Measurements from ENCODE around the gene CDH4.

Gene CDH4

DNA sequence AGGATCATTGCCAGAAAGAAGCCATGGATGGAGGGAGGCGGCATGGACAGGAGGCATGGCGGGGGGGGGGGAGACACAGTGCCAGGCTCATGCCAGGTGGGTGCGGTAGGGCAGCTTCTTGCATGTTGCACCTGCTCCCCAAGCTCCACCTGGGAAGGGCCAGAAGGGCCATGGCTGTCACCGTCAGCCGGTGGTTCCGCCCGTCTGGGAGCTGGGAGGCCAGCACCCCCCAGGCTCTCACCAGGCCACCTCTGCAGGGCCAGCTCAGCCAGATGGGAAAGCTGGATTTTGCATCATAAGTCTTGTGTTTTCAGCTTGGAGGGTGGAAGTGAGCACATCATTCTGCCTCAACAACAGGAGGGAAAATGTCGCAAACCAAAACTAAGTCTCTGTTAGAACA lies 409.0 kb downstream of the CDH4 start:
- no peak for DNase-seq

DNA sequence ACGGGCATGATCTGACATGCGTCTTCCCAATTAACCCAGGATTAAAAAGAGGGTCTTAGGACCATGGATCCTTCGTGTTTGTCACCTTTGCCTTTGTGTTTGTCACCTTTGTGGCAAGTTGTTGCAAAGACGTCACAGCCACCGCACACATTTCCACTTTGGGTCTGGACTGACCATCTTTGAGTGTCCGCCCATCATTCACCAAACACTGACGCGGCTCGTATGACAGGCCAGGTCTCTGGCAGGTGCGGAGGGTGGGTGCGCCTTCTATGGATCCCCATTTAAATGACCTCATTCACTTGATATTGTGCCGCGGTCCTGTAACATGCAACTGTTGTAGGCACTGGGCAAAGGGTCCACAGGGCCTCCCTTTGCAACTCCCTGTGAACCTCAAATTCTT lies 409.5 kb downstream of the CDH4 start:
- DNase-seq = no peak

DNA sequence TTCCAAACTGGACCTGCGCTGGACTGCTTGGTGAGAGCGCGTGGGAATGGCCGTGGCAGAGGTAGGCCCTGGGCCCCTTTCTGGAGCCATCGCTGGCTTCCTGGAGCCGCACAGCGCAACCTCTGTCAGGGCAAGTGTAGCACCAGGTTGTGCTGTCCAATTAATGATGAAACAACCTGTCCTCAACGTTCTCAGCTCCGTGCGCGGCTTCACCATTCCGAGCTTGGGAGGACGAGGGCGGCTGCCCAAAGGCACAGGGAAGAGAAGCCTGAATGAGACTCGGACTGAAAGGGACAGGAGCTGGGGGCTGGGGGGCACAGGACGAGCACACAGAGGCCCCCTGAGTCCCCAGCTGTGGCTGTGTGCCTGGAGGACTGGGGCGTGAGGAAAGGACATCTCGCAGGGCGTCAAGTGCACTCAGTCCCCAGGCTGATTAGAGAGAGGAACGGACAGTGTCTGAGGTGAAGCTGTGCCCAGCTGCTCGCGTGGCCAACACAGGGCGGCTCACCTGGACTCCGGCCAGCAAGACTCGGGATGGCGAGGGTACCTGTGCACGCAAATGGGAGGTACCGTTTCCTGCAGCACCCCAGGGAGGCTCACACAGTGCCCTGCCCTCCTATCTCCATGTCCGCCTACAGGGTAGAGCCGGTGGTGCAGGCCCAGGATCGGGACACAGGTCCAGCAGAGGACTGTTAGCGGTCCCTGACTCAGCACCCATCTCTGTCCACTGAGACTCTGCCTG lies 410.3 kb downstream of the CDH4 start:
- peak in 1 of 56 donors; percentile 18 for DNase-seq

DNA sequence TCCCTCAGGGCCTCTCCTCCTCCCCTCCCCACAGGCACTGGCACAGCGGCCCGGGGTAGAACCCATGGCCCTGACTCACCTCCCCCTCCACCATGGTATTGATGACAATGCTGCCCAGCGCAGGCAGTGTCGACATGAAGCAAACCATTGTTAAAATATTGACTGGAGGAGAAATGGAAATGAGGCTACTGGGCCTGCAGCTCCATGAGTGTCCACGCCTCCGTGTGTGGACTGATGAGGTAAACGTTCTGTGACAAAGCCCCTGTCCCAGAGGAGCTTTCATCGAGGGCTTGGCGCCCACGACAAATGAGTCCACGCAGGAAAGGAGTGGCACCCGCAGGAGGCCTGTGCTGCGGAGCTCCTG lies 410.9 kb downstream of the CDH4 start:
- peak in 11 of 56 donors; percentile 7 to 48 (median 36) for DNase-seq

DNA sequence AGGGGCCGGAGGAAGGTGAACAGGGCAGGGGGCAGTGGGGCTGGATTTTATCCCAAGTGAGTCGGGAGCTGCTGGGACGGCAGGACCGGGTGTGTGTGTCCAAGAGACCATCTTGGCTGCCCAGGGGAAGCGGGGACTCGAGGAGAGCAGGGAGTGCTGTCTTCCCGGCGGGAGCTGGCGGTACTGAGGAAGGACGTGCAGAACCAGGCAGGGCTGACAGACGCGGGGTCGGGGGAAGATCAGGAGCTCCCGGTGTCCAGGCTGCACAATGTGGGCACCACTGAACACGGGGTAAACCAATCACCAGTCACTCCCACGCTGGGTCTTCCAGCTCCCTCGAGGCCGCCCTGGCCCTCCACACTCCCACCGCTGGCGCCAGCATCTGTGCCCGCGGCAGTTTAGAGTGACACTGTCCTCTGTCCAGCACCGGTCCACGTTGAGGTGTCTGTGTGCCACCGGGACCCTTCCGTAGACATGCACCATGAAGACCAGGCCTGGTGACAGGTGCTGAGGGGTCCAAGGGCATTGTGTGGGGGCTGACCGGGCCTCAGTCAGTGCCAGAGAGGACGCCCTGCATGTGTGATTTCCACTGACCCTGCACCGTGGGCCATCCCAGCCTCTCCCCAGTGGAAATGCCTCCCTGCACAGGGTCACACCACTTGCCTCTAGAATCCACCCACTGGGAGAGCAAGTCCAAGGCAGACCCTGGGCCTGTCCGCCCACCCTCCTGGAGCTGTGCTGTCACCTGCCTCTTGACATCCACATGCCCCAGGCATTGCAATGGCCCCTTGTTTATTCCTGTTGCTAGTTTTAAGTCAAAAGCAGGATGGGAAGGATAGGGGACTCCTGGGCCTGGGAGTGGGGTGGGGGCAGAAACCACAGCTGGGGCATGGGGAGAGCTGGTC lies 411.7 kb downstream of the CDH4 start:
- no peak for DNase-seq

DNA sequence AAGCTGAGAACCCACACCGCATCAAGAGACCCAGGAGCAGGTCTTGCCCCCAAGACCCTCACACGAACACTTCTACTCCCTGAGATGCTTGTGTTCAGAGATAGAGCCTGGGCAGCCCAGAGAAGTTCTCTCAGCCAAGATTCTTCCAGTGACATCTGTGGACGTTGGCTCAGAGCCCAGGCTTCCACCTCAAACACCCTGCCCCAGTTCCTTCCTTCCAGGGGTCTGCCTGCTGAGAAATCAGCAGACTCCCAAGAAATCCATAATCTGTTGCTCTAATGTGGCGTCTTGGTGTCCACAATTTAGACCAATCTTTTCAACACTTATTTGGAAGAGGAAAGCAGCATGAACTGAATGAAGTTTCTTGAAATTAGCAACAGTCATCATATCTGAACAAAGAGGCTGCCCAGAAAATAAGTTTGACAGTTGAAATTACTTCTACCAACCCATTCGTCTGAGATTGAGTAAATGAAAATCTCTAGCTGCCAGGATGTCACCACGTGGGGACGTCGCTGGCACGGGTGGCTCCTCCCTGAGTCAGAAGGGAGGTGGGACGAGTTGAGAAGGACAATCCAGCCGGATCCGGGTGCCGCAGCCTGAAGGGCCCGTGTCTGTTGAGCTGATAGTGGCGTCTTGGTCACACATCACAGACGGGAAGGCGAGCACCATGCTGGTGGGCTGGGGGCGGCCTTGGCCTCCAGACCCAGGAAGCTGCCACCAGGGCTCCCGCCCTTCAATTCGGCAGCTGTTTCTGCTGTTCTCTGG lies 412.7 kb downstream of the CDH4 start:
- DNase-seq = no peak

DNA sequence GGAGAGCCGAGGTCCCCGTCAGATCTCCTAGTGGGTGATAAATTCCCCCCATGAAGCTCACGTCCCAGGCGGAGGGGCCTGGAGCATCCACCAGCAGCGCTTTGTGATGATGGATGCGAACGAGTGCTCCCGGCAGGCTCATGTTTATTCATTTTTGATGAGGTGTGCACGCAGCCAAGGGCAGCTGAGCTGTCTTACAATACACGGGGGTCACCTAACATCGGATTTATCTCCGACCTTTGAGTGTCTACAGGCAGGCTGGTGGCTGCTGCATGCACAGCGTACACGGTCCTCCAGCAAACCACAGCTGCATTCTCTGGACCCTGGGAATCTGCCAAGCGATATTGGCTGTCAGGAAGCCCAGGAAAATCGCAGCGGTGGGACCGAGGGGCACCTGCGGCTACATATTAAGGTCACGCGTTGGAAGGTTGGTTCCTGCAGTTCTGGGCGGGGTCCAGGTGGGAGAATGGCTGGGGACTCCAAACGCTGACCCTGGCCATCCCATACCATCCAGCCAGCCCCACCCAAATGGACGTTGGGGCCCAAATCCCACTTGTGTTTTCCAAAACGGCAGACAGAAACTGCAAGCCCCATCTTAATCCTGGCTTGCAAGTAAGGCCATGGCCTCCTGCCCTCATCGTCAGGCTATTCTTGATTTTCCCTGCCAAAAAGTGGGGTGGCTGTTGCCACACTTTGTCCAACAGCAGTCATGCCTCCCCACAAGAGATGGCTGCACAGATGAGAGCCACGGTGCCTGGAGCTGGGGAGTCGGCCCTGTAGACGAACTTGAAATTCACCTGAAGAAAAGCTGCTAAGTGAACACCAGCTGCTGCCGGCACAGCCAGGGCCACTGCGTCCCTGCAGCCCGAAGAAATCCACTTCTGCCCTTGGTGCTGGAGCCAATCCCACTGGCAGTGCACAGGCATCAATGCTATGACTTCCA lies 413.7 kb downstream of the CDH4 start:
- DNase-seq = no peak

DNA sequence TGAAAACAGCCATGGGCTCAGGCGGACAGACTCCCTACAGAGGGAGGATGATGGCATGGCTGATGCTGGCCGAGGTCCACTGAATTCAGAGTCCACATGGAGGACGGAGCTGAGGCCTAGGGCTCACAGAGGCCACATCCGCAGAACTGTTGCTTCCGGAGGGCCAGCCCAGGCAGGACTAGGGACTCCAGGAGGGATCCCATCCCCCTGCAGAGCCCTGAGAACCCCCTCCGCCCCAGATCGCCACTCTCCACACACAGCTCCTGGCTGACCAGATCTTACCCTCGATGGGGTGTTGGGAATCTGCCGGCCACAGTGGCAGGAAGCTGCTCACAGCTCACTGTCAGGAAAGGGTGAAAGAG lies 414.4 kb downstream of the CDH4 start:
- DNase-seq = no peak

DNA sequence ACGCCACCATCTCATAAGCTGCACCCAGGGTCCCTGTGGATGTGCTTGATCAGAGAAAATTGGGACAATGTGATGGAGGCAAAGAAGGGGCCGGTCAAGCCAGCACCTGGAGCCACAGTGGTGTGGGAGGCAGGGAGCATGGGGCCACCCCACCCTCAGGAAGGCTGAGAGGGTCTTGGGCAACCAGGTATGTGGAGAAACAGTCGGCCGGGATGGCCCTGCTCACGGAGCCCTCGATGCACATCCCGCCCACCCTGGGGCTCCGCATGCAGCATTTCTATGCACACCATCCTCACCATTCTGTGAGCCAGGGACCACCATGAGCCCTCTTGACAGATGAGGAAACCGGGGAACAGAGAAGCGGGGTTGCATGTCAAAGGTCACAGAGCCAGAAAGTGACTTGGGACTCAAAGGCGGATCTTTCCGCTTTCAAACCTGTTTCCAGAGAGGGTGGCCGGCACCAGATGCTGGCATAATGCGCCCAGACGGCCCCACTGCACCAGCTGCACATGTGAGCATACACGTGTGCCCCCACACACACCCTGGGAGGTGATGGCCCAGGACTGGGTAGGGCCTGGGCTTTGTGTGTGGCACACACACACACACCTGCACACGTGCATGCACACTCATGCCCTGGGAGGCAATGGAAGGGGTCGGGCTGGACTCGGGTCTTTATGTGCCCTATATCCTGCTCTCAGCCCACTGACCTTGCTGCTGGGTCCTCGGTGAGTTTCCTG lies 415.2 kb downstream of the CDH4 start:
- no peak for DNase-seq

DNA sequence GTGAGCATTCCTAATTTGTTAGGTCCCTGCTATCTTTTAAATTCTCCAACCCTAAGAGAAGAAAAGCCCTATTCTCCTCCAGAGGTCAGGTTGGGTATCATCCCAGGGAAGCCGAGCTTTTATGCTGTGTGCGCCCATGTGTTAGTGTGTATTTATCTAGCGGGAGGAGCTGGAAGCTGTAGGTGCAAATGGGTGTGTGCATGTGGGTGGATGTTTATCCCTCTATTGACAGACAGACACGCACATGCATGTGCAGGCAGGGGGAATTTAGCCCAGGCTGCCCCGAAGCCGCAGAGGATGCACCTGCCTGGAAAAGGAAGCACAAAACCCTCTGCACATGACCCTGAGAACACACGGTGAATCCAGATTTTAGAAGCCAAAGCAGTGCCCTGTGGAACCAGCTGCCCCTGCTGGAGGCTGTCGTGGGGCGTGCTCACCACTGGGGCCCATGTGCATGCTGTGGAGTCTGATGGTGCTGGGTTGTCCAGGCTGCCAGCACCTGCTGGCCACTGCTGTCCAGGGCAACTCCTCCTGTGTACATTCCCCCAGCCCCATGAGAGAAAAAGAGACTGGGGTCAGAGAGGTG lies 416.1 kb downstream of the CDH4 start:
- no peak for DNase-seq

DNA sequence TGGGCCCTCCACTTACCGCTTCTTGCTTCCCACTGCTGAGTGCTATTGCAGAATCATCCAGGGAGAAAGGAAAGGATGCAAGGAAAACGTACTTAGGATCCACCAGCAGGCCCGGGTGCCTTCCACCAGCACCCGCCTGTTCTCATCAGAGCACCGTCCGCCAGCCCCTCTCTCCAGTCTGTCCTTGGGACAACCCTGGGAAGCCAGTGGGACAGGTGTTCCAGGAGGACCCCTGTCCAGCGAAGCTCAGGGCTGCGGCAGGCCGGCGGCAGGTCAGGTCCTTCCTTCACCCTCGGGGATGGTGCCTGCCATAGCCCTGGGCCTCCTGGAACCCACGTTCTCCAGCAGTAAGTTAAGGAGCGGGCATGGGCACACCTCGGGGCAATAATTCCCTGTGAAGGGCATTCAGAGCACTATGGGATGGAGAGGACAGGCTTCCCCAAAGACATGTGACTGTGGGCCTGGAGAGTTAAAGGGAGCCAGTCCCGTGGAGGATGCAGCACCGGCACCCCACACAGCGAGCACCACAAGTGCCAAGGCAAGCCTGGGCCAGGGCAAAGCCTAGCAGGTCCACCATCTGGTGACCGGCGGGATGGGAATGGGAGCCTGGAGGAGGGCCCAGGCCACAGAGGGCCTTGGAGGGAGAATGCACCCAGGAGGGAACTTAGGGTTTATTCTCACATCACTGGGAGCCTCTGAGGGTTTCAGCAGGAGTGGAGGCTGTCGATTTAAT lies 416.9 kb downstream of the CDH4 start:
- no peak for DNase-seq

DNA sequence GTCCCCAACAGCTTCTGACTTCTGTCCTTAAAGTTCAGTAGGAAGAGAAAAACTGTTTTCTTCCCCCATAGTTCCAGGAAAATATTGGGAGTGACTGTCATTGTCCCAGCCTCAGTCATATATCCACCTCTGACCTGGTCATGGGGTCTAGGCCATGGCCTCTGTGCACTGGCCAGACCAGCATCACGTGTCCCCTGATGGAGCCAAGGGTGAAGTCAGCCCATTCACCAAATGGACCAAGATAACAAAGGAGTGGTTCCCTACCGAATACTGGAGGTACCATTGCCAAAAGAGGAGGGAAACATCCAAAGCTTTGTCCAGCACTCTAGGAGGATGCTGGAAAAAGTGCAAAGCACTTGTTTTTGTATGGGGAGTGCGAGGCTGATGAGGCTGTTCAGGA lies 418.2 kb downstream of the CDH4 start:
- no peak for DNase-seq

DNA sequence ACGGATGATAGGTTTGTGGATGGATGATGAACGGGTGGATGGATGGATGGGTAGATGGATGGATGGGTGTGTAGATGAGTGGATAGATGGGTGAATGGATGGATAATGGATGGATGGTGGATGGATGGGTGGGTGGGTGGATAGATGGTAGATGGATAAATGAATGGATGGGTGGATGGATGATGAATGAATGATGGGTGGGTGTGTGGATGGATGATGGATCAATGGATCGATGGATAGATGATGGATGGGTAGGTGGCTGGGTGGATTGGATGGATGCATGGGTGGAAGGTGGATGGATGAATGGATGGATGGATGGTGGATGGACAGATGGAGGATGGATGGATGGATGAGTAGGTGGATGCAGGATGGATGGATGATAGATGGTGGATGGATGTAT lies 419.5 kb downstream of the CDH4 start:
- DNase-seq = no peak

DNA sequence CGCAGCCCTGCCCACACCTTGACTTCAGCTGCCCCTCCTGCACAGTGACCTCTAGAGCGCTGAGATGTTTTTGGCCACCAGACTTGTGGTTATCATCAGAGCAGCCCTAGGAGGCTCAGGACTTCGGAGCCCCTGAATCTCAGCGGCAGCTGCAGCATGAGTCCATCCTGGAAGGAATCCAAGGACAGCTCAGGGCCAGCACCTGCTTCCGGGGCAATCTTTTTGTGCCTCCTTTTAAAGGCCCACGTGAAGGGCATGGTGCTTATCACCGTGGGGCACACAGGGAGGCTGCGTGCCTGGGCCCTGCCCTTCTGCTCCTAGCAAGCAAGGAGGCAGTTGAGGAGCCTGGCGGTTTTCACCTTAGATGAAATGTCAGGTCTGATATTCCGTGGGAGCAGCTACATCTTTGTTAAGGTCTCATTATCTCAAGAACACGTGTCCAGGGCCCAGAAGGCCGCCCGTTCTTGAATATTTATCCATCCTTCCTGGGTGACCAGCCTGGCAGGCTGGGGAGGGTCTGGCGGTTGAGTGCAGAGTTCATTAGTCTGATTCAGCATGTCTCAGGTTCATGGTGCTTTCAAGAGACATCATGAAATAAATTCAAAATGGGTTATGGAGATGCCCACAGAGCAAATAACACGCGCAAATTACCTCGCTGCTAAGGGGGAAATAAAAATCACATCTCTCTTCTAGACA lies 421.2 kb downstream of the CDH4 start:
- DNase-seq = no peak

DNA sequence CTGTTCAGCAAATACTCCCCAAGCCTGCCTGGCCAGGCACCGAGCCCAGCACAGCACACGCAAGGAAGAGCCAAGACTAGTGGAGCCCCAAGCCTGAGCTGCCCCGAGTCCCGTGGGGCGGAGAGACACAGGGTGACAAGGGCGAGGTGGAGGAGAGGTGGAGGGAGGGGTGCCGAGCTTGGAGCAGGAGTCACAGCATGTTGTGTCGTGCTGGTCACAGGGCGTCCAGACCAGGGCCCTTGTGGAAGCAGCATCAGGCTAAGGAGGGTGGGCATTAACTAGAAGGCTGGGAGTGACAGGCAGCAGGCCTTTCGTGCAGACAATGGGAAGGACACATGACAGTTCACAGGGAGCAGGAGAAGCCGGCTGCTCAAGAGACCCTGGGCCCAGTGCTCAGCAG lies 422.1 kb downstream of the CDH4 start:
- DNase-seq = no peak

DNA sequence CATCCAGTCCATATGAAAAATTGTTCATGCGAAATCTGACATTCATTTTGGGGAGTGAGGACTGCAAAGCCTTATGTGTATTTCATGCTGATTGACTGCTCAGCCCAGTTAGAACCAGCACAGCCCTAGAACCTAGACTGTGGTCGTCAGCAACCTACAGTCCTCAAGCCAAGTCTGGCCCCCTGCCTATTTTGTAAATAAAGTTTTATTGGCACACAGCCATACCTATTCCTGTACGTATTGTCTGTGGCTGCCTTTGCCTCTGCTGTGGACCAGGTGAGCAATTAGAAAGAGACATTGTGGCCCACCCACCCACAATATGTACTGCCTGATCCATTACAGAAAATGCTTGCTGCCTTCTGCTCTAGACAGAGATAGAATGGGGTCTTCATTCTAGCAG lies 422.6 kb downstream of the CDH4 start:
- no peak for DNase-seq

DNA sequence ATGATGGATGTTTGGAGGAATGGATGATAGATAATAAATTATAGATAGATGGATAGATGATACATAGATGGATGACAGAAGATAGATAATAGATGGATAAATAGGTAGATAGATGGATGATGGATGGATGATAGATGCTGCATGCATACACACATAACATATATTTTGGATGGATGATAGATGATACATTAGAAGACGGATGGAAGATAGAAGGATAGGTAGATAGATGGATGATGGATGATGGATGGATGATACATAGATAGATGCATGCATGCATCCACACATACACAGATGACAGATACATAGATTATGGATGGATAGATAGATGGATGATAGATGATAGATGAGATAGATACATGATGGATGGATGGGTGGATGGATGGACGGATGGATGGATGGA lies 425.9 kb downstream of the CDH4 start:
- DNase-seq = no peak

DNA sequence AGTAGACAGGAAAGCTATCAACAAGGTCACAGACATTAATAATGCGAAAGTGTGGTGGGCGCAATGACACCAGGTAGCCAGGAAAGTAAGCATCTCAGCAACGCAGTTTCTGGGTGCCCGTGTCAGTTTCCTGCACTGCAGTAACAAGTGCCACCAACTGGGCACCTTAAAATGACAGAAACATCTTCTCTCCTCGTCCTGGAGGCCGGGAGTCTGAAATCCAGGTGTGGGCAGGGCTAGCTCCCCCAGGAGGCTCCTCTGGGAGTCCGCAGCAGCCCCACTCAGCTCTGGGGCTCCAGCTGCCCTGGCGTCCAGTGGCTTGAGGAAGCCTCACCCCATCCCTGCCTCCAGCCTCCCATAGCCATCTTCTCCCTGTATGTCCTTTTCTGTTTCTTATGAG lies 426.4 kb downstream of the CDH4 start:
- no peak for DNase-seq

DNA sequence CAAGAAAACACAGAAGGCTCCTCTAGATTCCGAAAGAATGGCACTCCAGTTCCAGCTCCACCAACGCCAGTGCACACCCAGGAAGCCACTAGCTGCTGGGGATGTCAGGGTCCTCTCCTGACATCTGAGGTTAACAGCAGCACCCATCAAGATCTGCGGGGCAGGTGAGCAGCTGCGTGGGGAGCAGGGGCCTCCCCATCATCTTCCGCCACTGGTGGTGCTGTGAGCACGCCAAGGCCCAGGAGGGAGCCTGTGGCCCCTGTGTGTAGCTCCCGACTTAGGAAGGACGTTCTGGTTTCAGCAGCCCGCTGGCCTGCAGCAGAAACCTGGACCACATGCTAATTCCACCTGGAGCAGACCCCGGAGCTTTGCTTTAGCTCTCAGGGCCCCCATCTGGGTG lies 427.4 kb downstream of the CDH4 start:
- no peak for DNase-seq

All from amygdala (tissue), 56 donors.